Nephron progenitor cell (in vitro differentiated cells): ENCODE measurements around the gene ZNF674.

ENCODE experiments used
- DNase-seq: peaks from one replicate; pipeline ENCODE4 v3.0.0; 2021
- H3K27ac Mint-ChIP-seq: 2 replicates; pipeline ENCODE4 v1.8.0; 2021; ENCODE audit warnings: mild to moderate bottlenecking, moderate library complexity, mixed read lengths
- H3K27me3 Mint-ChIP-seq: 2 replicates; pipeline ENCODE4 v1.8.0; 2021; ENCODE audit warnings: mild to moderate bottlenecking, low read depth, mixed read lengths; ENCODE audit not compliant: poor library complexity
- H3K36me3 Mint-ChIP-seq: 2 replicates; pipeline ENCODE4 v1.8.0; 2021; ENCODE audit warnings: low read depth, mixed read lengths
- H3K4me1 Mint-ChIP-seq: 2 replicates; pipeline ENCODE4 v1.8.0; 2021; ENCODE audit warnings: mixed read lengths
- H3K4me3 Mint-ChIP-seq: 2 replicates; pipeline ENCODE4 v1.8.0; 2021; ENCODE audit warnings: mild to moderate bottlenecking, moderate library complexity, mixed read lengths
- H3K9me3 Mint-ChIP-seq: 2 replicates; pipeline ENCODE4 v1.8.0; 2021; ENCODE audit warnings: mild to moderate bottlenecking, moderate library complexity, mixed read lengths
- TF ChIP-seq, protein P1 (sequence below): fragments of 200-600 bp; sonication (generic); IDR thresholded peaks from 2 replicates; pipeline ENCODE4 v1.5.0; 2021; ENCODE audit warnings: antibody characterized with exemption

ZNF674 gene

DNA sequence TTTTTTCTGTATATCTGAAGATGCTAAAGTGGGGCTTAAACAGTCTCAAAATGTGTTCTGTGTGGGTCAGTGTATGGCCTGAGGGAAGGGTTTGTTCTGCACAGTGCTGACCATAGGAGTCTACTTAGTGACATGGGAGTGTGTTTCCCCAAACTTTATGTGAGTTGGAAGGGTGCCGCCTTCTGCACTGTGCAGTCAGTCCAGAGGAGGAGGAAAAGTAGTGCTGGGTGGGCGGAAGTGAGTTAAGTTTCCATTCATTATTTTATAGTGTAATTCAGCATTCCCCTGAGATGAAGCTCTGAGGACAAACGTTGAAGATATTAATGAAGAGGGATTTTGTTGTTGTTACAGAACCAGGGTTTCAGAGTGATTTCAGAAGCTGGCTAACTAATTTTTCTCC is 31.2 kb upstream of the ZNF674 start:
- H3K27ac Mint-ChIP-seq = no peak overlapping the region
- no peaks in the 10 kb centered on the region for H3K36me3 Mint-ChIP-seq

DNA sequence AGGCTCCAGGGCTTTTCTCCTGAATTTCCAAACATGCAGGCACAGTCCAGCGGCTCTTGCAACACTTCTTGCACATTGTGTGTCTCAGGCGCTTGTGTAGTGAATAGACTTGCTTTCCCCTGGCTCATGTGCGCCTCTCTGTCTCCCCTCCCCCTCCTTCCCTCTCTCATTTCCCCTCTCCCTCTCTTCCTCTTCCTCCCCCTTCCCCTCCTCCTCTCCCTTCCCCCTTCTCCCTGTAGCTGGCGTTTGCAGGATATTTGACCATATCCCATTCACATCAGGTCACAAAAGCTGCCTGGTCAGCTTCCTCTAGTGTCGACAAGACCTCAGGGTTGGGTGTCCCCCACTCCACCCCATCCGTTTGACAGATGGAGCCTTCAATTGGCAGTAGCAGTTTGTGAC is 30.8 kb upstream of the ZNF674 start:
- Mint-ChIP-seq H3K4me1 (peaks cover 22% of the 10 kb centered on the region), H3K4me3 (peak overlapping the region; percentile 73), H3K27ac (no peak overlapping the region), H3K9me3 (peaks cover 52% of the 10 kb centered on the region), H3K36me3 (no peaks in the 10 kb centered on the region), H3K27me3 (peaks cover 15% of the 10 kb centered on the region)
- TF ChIP-seq, protein P1, sequence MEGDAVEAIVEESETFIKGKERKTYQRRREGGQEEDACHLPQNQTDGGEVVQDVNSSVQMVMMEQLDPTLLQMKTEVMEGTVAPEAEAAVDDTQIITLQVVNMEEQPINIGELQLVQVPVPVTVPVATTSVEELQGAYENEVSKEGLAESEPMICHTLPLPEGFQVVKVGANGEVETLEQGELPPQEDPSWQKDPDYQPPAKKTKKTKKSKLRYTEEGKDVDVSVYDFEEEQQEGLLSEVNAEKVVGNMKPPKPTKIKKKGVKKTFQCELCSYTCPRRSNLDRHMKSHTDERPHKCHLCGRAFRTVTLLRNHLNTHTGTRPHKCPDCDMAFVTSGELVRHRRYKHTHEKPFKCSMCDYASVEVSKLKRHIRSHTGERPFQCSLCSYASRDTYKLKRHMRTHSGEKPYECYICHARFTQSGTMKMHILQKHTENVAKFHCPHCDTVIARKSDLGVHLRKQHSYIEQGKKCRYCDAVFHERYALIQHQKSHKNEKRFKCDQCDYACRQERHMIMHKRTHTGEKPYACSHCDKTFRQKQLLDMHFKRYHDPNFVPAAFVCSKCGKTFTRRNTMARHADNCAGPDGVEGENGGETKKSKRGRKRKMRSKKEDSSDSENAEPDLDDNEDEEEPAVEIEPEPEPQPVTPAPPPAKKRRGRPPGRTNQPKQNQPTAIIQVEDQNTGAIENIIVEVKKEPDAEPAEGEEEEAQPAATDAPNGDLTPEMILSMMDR = no peak
- DNase-seq = peak; percentile 7

More for the DNA sequence above, 31.2 kb upstream of the ZNF674 start:
- H3K27me3 Mint-ChIP-seq = peaks cover 15% of the 10 kb centered on the region
- peaks cover 22% of the 10 kb centered on the region for H3K4me1 Mint-ChIP-seq
- peaks cover 48% of the 10 kb centered on the region for H3K9me3 Mint-ChIP-seq
- H3K4me3 Mint-ChIP-seq = peak overlapping the region; percentile 73
- DNase-seq = no peak
- TF ChIP-seq, protein P1 = no peak

DNA sequence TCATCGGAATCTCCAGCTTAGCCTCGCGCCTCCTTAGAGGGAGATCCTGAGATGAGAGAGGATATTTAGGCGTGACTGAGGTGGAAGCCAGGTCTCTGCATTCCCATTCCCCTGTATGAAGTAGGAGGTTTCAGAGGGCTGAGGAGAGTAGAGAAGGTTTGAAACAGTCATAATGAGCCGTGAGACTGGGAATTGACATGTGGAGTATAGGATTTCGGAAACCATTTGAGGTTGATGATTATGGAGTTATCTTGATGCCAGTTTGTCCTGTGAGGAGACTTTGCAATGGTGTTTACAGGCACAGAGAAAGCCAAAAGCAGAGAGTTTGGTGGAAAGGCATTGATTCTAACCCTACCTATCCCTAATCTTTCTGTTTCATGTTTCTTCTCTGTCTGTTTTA is 30.4 kb upstream of the ZNF674 start:
- Mint-ChIP-seq H3K27ac (no peak overlapping the region), H3K9me3 (peaks cover 50% of the 10 kb centered on the region), H3K4me3 (peak overlapping the region; percentile 73), H3K4me1 (peaks cover 22% of the 10 kb centered on the region), H3K27me3 (peaks cover 15% of the 10 kb centered on the region), H3K36me3 (no peaks in the 10 kb centered on the region)
- TF ChIP-seq, protein P1 = no peak
- no peak for DNase-seq

DNA sequence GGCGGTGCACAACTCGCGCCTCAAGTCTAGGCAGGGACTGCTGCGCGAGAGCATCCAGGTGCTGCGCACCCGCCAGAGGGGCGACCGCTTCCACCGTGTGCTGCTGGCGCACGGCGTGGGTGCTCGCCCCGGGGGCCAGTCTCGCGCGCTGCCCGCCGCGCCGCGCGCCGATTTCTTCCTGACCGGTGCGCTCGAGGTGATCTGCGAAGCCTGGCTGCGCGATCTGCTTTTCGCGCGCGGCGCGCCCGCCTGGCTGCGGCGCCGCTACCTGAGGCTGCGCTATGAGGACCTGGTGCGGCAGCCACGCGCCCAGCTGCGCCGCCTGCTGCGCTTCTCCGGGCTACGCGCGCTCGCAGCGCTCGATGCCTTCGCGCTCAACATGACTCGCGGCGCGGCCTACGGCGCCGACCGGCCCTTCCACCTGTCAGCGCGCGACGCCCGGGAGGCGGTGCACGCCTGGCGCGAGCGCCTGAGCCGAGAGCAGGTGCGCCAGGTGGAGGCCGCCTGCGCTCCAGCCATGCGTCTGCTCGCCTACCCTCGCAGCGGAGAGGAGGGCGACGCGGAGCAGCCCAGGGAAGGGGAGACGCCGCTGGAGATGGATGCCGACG is 29.7 kb upstream of the ZNF674 start:
- Mint-ChIP-seq H3K9me3 (peaks cover 46% of the 10 kb centered on the region), H3K36me3 (no peaks in the 10 kb centered on the region), H3K4me1 (peaks cover 22% of the 10 kb centered on the region), H3K4me3 (peak overlapping the region; percentile 79), H3K27ac (no peak overlapping the region), H3K27me3 (peaks cover 11% of the 10 kb centered on the region)
- DNase-seq = peak; percentile 44
- TF ChIP-seq, protein P1 = no peak

DNA sequence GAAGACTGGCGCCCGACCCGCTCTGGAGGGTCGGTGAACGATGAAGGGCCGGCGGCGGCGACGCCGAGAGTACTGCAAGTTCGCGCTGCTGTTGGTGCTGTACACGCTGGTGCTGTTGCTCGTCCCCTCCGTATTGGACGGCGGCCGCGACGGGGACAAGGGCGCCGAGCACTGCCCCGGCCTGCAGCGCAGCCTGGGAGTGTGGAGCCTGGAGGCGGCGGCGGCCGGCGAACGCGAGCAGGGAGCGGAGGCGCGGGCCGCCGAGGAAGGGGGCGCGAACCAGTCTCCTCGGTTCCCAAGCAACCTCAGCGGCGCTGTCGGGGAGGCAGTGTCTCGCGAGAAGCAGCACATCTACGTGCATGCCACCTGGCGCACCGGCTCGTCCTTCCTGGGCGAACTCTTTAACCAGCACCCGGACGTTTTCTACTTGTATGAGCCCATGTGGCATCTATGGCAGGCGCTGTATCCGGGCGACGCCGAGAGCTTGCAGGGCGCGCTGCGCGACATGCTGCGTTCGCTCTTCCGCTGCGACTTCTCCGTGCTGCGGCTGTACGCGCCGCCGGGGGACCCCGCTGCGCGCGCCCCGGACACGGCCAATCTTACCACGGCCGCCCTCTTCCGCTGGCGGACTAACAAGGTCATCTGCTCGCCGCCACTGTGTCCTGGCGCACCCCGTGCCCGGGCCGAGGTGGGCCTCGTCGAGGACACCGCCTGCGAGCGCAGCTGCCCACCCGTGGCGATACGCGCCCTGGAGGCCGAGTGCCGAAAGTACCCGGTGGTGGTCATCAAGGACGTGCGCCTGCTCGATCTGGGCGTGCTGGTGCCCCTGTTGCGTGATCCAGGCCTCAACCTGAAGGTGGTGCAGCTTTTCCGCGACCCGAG is 28.9 kb upstream of the ZNF674 start:
- DNase-seq = peak; percentile 44
- H3K27ac Mint-ChIP-seq = no peak overlapping the region
- H3K4me1 Mint-ChIP-seq = peaks cover 22% of the 10 kb centered on the region
- H3K4me3 Mint-ChIP-seq = peak overlapping the region; percentile 79
- TF ChIP-seq, protein P1 = no peak
- H3K36me3 Mint-ChIP-seq = no peaks in the 10 kb centered on the region
- peaks cover 43% of the 10 kb centered on the region for H3K9me3 Mint-ChIP-seq
- H3K27me3 Mint-ChIP-seq = peaks cover 9% of the 10 kb centered on the region
